Left renal pelvis (tissue), 4 donors: ENCODE data around the gene PRKG2. TPM values are rescaled to one million over a fixed set of nuclear protein-coding genes. Genes with fewer than 3 reads are reported as not detected.

Experiments used
- DNase-seq, 4 donors: peaks; one replicate each; pipeline ENCODE4 v3.0.0-alpha.2; 2013; ENCODE audit warnings: low read depth in 4 of 4, low spot score in 3 of 4
- polyA plus RNA-seq, 4 donors: library from polyadenylated mRNA; unstranded; fragments of 120-200 nt; gene quantifications; one replicate each; pipeline ENCODE4 v1.2.1, GENCODE V29; 2013; ENCODE audit not compliant: insufficient read length in 4 of 4

The PRKG2 gene
- polyA plus RNA-seq, 4 donors: 0.89 to 2.6 (median 1.7) TPM

GRCh38 chr4:81106150-81106549 is 108.9 kb downstream of the PRKG2 start:
- no peak for DNase-seq

DNA sequence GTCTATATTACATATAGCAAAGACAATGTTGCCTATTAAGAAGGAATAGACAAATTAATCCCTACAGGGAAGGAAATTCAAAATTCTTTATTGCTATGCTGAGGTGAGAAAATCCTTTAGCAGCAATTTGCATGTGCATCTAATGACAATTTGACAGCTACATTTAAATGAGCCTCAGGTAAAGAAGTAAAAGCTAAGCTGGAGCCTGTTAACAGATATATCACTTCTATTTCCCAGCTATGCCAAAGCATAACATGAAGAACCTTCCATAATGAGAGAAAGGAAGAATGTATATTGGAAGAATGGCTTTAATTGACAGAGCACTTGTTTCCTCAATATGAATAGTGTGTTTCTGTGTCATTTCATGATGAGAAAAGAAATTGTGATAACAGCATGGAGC is 112.9 kb downstream of the PRKG2 start:
- DNase-seq: no peak

DNA sequence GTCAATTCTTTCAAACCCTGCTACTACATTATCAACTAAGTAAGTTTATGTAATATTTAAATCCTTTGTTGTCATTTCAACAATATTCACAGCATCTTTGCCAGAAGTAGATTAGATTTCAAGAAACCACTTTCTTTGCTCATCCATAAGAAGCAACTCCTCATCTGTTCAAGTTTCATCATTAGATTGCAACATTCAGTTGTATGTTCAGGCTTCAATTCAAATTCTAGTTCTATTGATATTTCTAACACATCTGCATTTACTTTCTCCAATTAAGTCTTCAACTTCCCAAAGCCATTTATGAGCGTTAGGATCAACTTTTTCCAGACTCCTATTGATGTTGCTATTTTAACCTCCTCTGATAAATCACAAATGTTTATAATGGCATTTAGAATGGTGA is 118.5 kb downstream of the PRKG2 start:
- no peak for DNase-seq

DNA sequence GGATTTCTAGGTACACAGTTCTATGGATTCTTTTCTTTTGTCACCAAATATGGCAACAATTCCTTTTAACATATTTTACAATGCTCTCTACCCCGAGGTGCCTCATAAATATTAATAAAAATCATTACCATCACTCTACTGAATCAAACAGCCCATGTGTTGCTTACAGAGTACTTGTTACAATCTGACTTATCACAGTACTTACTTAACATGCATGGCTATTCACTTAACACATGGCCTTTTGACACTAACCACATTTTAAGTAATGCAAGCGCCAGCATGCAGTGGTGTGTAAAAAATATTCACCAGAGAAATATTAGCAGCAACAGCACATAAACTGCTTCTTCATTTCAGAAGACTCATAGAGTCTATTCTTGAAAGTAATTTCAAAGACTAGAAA is 119.6 kb downstream of the PRKG2 start:
- no peak for DNase-seq

- no peak for DNase-seq
Measured at GRCh38 chr4:81093720-81094401, 121.2 kb downstream of the PRKG2 start.

GRCh38 chr4:81085979-81086378 is 129.0 kb downstream of the PRKG2 start:
- no peak for DNase-seq

DNA sequence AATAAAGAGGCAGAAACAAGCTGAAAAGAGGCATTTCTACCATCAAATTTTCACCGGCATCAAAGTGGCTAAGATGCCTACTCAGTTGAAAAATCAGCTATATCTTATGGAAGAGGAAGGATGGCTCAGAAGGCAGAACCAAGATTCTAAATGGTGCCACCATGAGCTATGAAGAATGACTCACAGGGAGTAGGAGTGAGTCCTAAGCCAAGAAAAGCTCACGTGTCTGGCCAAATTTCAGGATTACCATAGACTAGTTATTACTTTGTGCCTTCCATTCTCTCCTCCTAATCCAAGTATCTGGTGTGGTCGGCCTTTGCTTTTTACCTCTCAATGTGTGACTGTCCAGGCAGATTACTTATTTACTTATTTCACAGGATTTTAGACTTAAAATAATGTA is 129.7 kb downstream of the PRKG2 start:
- no peak for DNase-seq

DNA sequence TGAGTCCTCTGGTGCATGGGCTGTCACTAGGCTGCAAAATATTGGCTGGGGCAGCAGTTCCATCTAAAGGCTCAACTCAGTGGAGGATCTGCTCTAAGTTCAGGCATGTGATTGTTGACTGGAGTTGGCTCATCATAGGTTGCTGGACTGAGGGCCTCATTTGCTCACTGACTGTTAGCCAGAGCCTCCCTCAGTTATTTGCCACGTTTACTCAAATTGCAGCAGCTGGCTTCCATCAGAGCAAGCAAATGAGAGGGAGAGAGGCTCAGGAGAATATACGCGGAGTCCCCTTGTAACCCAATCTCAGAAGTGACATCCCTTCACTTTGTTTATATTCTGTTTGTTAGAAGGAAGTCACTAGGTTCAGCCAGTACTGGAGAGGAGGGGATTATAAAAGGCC is 130.4 kb downstream of the PRKG2 start:
- peak; percentile 16 to 60 (median 23) for DNase-seq

GRCh38 chr4:81084029-81084428 is 131.0 kb downstream of the PRKG2 start:
- DNase-seq: no peak

DNA sequence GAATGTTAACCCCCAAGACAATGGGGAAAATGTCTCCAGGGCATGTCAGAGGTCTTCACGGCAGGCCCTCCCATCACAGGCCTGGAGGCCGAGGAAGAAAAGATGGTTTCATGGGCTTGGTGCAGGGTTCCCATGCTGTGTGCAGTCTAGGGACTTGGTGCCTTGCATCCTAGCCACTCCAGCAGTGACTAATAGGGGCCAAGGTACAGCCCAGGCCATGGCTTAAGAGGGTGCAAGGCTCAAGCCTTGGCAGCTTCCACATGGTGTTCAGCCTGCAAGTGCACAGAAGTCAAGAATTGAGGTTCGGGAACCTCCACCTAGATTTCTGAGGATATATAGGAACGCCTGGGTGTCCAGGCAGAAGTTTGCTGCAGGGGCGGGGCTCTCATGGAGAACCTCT is 133.9 kb downstream of the PRKG2 start:
- DNase-seq: no peak

DNA sequence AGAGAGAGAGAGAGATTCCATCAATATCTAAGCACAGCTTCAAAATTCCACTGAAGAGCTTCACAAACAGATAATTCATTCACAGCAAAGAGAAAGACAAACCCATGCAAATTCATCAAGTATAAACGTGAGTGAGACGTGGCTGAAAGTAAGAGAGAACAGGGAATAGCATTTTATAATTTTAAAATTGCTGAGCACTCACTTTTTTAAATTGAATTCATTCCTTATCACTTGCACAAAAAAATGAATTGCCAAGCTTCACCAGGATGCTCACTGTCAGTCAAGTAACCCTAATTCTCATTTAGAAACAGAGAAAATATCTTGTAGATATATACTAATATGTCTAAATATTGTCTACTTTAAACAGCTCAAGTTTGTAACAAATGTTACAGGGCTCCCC is 144.0 kb downstream of the PRKG2 start:
- no peak for DNase-seq

- peak; percentile 62 to 84 (median 70) for DNase-seq
Measured at GRCh38 chr4:81069706-81070331, 145.2 kb downstream of the PRKG2 start.

DNA sequence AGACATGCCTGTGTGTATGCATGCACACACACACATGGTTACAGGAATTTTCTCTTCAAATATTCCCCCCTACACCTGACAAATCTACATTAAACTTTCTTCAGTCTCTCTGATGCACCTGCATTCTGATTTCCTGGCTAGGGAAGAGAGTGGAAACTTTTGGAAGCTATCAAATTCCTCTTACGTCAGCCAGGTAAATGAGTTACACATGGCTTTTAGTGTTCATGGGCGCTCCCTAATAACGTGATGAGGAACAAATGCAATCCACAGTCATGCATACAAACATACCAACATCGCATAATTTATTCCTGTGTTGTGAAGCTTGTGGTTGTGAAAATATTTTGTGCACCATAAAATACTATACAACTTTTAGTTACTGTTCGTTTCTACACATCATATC is 149.6 kb downstream of the PRKG2 start:
- DNase-seq: no peak

GRCh38 chr4:81062001-81062400 is 153.0 kb downstream of the PRKG2 start:
- DNase-seq: no peak

- no peak for DNase-seq
Measured at GRCh38 chr4:81061344-81061730, 153.7 kb downstream of the PRKG2 start.

DNA sequence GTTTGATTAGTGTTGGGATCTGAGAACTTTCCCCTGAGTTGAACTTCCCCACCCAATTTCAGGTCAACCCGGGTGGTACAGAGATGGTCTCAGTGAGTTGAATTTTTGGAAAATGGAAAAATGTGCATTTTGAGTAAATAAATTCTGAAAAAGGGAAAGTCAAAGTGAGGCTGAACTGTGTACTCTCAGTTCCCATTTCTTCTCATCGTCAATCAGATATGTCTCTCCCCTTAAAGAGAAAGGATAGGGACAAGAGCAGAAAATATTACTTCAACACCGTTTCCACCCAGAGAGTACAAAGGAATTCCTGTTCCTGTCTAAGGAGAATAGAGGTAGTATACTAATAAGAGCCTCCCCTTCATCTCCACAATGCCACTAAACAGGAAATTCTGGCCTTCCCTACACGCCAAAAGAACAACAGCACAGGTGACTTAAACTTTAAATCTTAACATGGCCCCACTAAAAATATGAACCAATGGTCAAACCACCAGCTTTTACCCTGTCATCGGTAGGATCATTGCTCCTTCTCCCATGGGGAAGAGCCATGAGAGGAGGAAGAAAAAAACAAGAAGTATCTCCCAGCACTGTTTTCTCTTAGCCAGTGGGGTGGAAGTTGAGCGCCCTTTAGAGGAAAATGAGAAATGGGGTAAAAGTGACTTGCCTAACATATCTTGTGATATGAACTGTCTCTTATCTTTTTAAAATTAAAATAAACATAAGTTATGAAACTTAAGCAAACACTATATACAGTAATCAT is 154.3 kb downstream of the PRKG2 start:
- no peak for DNase-seq

DNA sequence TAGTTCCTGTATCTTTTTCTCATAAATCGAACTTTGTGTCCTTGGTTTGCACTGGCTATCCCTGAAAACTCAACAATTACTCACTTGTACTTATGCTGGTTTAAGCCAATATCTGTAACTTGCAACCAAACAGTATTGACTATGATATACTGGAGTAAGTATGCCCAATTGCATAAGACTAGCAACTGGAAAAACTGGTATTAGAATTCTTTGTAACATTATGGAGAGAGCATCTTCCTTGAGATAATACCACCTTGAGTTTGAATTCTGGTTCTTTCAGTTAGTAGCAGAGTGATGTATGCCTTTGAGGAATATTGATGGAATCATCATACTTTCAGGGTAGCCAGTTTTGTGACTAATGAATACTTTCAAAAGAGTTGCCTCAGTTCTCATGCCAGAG is 156.4 kb downstream of the PRKG2 start:
- no peak for DNase-seq

DNA sequence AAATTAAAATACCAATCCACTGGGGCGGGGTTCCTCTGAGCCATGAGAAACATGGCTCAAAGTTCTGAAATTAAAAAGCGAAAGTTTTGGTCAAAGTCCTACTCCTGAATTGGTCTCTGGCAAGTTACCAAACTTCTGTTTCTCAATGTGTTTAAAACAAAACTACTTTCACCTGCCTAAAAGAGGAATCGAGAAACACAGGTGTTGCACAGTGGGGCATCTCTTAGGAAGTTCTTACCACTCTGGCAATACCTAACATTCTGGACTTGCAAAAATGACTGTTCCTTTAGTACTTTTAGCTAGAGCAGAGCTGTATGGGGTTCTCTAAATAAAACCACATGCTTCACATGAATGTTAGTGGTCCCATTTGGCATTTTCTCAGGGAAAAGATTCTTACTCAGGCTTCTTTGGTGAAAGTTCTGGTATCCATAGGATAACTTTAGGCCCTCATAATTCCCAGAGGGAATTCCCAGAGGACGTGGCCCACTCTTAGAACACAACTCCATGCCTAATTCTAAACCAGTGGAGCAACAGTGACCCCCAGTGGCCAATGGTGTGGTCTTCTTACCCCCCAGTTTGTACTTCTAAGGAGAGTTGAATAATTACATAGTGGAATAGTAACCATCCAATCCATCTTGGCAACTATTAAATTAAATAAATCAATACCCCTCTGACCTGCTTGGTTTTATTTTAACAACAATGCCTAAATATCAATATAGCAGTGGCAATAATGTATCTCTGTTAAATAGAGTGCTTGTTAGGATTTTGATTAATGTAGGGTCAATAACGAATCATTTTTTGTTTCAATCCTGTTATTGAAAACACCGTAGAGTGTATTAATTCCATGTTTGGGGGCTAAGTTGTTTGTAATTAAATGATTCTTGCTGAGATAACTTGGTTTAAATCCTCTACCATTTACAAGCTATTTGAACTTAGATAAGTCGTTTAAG is 162.6 kb downstream of the PRKG2 start:
- peak in 2 of 4 donors; percentile 62 to 63 for DNase-seq

DNA sequence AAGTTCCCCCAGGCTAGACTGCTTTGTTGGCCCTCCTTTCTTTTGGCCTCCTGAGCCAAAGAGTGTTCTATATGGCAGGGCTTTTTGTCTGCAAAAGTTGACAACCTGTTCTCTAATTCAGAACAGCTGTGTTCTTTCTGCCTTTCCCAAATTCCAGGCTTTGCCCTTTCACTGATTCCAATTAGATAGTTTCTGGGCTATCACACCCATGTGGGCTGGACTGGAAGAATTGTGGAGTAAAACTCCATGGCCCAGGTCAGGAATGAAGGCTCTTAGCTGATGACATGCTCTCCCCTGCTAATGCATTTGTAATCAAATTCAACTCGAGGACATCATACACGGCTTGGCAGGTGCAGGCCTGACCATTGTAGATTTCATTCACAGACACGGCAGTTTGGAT is 165.1 kb downstream of the PRKG2 start:
- no peak for DNase-seq

GRCh38 chr4:81049330-81049729 is 165.7 kb downstream of the PRKG2 start:
- no peak for DNase-seq
